ENCODE data around the gene GPANK1. TPM values are rescaled to one million over a fixed set of nuclear protein-coding genes. Genes with fewer than 3 reads are reported as not detected.

GPANK1 gene
- total and polyA plus RNA-seq, 9 of the 15 experiments (the other 6 are each of a cell fraction or from before 2014, with no cell fraction given), result 32.2 to 111 (median 46.3) TPM

DNA sequence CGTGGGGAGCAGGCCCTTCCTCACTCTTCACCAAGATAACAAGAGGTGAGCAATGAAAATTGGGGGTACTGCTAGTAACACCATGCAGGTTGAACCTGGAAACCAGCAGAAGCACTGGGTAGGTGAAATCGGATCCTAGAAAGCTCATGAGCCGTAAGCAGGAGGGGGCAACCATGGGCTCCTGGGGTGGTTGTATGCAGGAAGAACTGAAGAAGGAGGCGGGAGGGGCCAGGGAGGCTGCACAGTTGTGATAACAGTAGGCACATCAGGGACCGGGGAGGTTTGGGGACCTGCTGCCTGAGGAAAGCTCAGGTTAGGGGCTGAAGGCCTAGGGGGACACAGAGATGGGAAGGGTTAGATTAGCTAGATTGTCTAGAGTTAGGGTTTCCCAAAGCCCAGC lies 21.7 kb upstream of the GPANK1 start (continued):
- TF ChIP-seq ZFX (CRISPR knock-in tag; IDR thresholded peaks at IDR 0.05) (no peak), SMARCA4 (IDR thresholded peaks at IDR 0.05) (peak; percentile 66), TEAD1 (CRISPR knock-in tag; IDR thresholded peaks at IDR 0.05) (no peak), ZNF140 (CRISPR knock-in tag; IDR thresholded peaks at IDR 0.05) (no peak), PHF21A (IDR thresholded peaks at IDR 0.05; ENCODE audit: borderline replicate concordance, low read depth) (peak; percentile 32; the same call in 1 of the 2 replicates), ZNF354B (CRISPR knock-in tag; IDR thresholded peaks at IDR 0.05) (no peak), RBM22 (IDR thresholded peaks at IDR 0.05; ENCODE audit: low read depth, low read length, poor library complexity, severe bottlenecking) (no peak), OTX1 (CRISPR knock-in tag; IDR thresholded peaks at IDR 0.05) (0 out of 2 replicates have a peak, but pooled peaks have one; percentile 68), TCF3 (CRISPR knock-in tag; IDR thresholded peaks at IDR 0.05) (peak; percentile 81), ZNF644 (tag; IDR thresholded peaks at IDR 0.05; ENCODE audit: low read depth) (no peak), FOXJ2 (tag; IDR thresholded peaks at IDR 0.05) (no peak), TAF15 (IDR thresholded peaks at IDR 0.05; ENCODE audit: low read depth, low read length) (no peak), RBM34 (IDR thresholded peaks at IDR 0.05; ENCODE audit: borderline replicate concordance, insufficient read depth, low read length) (no peak), SLC30A9 (CRISPR knock-in tag; IDR thresholded peaks at IDR 0.05) (no peak), NFATC3 (IDR thresholded peaks at IDR 0.05) (no peak), CCAR2 (IDR thresholded peaks at IDR 0.05; ENCODE audit: low read depth, low read length) (no peak), HNRNPLL (IDR thresholded peaks at IDR 0.05; ENCODE audit: low read depth, low read length, poor library complexity, severe bottlenecking) (no peak), MTA2 (IDR thresholded peaks at IDR 0.05; ENCODE audit: low read depth) (peak; percentile 60), NR4A1 (CRISPR knock-in tag; IDR thresholded peaks at IDR 0.05) (0 out of 2 replicates have a peak, but pooled peaks have one; percentile 48), NR4A1 (tag; IDR thresholded peaks at IDR 0.05) (no peak), ZNF408 (CRISPR knock-in tag; IDR thresholded peaks at IDR 0.05; ENCODE audit: low read depth) (no peak), EHMT2 (IDR thresholded peaks at IDR 0.05) (0 out of 2 replicates have a peak, but pooled peaks have one; percentile 46), TAL1 (IDR thresholded peaks at IDR 0.05) (peak; percentile 67; the same call in 1 of the 2 replicates), HNRNPUL1 (IDR thresholded peaks at IDR 0.05; ENCODE audit: low read length) (no peak), NRF1 (conservative IDR thresholded peaks at IDR 0.05 in 1 of 2, IDR thresholded peaks at IDR 0.05 in 1 of 2) (no peak; a peak in 1 of 4 replicates), ZNF764 (CRISPR knock-in tag; IDR thresholded peaks at IDR 0.05; ENCODE audit: low read depth) (no peak), KDM5B (IDR thresholded peaks at IDR 0.05; ENCODE audit: insufficient replicate concordance, low read depth, low read length) (no peak), SAFB (IDR thresholded peaks at IDR 0.05; ENCODE audit: borderline replicate concordance, low read depth, low read length) (no peak)
- TF ChIP-seq, protein P1, sequence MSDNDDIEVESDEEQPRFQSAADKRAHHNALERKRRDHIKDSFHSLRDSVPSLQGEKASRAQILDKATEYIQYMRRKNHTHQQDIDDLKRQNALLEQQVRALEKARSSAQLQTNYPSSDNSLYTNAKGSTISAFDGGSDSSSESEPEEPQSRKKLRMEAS (CRISPR knock-in tag; IDR thresholded peaks at IDR 0.05), result 0 out of 2 replicates have a peak, but pooled peaks have one; percentile 30
- TF ChIP-seq, protein P2, sequence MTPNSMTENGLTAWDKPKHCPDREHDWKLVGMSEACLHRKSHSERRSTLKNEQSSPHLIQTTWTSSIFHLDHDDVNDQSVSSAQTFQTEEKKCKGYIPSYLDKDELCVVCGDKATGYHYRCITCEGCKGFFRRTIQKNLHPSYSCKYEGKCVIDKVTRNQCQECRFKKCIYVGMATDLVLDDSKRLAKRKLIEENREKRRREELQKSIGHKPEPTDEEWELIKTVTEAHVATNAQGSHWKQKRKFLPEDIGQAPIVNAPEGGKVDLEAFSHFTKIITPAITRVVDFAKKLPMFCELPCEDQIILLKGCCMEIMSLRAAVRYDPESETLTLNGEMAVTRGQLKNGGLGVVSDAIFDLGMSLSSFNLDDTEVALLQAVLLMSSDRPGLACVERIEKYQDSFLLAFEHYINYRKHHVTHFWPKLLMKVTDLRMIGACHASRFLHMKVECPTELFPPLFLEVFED (CRISPR knock-in tag; conservative IDR thresholded peaks at IDR 0.05), result peak; percentile 52; the same call in 1 of the 2 replicates
